ENCODE results near the gene LYZL2. TPM values are rescaled to one million over a fixed set of nuclear protein-coding genes. Genes with fewer than 3 reads are reported as not detected.

The LYZL2 gene
- total and polyA plus RNA-seq, 9 of the 15 experiments (the other 6 are each of a cell fraction or from before 2014, with no cell fraction given), result not detected

DNA sequence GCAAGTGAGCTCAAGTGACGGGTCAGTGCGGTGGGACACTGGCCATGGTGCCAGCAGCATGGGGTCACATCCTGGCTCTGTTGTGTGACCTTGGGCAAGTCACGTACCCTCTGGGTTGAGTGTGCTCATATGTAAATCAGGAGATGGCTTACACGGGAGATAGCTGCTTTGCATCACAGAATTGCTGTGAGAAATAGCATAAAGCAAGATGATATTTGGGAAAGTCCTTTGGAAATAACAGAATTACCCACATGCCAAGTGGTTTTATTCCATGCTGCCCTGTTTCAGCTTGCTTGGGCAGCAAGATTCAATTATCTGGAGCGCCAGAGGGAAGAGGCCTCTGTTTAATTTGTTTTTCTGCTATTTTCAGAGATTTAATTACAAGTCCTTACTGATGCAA is 48.9 kb downstream of the LYZL2 start:
- BruUV-seq (replicated peaks), result no TSS peak
- intact Hi-C loops (cut with micrococcal nuclease), result no loop called here
- TF ChIP-seq, protein P1, sequence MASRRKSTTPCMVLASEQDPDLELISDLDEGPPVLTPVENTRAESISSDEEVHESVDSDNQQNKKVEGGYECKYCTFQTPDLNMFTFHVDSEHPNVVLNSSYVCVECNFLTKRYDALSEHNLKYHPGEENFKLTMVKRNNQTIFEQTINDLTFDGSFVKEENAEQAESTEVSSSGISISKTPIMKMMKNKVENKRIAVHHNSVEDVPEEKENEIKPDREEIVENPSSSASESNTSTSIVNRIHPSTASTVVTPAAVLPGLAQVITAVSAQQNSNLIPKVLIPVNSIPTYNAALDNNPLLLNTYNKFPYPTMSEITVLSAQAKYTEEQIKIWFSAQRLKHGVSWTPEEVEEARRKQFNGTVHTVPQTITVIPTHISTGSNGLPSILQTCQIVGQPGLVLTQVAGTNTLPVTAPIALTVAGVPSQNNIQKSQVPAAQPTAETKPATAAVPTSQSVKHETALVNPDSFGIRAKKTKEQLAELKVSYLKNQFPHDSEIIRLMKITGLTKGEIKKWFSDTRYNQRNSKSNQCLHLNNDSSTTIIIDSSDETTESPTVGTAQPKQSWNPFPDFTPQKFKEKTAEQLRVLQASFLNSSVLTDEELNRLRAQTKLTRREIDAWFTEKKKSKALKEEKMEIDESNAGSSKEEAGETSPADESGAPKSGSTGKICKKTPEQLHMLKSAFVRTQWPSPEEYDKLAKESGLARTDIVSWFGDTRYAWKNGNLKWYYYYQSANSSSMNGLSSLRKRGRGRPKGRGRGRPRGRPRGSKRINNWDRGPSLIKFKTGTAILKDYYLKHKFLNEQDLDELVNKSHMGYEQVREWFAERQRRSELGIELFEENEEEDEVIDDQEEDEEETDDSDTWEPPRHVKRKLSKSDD (conservative IDR thresholded peaks at IDR 0.05; ENCODE audit: low read length), result no peak
- TF ChIP-seq, protein P2, sequence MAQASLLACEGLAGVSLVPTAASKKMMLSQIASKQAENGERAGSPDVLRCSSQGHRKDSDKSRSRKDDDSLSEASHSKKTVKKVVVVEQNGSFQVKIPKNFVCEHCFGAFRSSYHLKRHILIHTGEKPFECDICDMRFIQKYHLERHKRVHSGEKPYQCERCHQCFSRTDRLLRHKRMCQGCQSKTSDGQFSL (CRISPR knock-in tag; IDR thresholded peaks at IDR 0.05), result no peak
- TF ChIP-seq, protein P2 (tag; IDR thresholded peaks at IDR 0.05), result no peak
- TF ChIP-seq, protein P3, sequence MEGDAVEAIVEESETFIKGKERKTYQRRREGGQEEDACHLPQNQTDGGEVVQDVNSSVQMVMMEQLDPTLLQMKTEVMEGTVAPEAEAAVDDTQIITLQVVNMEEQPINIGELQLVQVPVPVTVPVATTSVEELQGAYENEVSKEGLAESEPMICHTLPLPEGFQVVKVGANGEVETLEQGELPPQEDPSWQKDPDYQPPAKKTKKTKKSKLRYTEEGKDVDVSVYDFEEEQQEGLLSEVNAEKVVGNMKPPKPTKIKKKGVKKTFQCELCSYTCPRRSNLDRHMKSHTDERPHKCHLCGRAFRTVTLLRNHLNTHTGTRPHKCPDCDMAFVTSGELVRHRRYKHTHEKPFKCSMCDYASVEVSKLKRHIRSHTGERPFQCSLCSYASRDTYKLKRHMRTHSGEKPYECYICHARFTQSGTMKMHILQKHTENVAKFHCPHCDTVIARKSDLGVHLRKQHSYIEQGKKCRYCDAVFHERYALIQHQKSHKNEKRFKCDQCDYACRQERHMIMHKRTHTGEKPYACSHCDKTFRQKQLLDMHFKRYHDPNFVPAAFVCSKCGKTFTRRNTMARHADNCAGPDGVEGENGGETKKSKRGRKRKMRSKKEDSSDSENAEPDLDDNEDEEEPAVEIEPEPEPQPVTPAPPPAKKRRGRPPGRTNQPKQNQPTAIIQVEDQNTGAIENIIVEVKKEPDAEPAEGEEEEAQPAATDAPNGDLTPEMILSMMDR (IDR thresholded peaks at IDR 0.05 in 2 of 3, conservative IDR thresholded peaks at IDR 0.05 in 1 of 3; ENCODE audit: insufficient read depth in 2 of 3, low read depth in 1 of 3, low read length in 3 of 3), result no peak
- TF ChIP-seq POLR2A (conservative IDR thresholded peaks at IDR 0.05) (no peak), ZNF696 (CRISPR knock-in tag; conservative IDR thresholded peaks at IDR 0.05) (no peak), TBP (optimal IDR thresholded peaks at IDR 0.05; ENCODE audit: low read depth, low read length) (no peak), NFE2L1 (tag; IDR thresholded peaks at IDR 0.05; ENCODE audit: borderline replicate concordance, low read depth) (no peak), RBM34 (IDR thresholded peaks at IDR 0.05; ENCODE audit: borderline replicate concordance, insufficient read depth, low read length) (no peak), KHSRP (IDR thresholded peaks at IDR 0.05) (no peak), HNRNPK (IDR thresholded peaks at IDR 0.05; ENCODE audit: low read depth, low read length, poor library complexity, severe bottlenecking) (no peak), RCOR1 (IDR thresholded peaks at IDR 0.05; ENCODE audit: borderline replicate concordance in 1 of 2, low read depth in 2 of 2, low read length in 2 of 2) (no peak)
- TF ChIP-seq, protein P4, sequence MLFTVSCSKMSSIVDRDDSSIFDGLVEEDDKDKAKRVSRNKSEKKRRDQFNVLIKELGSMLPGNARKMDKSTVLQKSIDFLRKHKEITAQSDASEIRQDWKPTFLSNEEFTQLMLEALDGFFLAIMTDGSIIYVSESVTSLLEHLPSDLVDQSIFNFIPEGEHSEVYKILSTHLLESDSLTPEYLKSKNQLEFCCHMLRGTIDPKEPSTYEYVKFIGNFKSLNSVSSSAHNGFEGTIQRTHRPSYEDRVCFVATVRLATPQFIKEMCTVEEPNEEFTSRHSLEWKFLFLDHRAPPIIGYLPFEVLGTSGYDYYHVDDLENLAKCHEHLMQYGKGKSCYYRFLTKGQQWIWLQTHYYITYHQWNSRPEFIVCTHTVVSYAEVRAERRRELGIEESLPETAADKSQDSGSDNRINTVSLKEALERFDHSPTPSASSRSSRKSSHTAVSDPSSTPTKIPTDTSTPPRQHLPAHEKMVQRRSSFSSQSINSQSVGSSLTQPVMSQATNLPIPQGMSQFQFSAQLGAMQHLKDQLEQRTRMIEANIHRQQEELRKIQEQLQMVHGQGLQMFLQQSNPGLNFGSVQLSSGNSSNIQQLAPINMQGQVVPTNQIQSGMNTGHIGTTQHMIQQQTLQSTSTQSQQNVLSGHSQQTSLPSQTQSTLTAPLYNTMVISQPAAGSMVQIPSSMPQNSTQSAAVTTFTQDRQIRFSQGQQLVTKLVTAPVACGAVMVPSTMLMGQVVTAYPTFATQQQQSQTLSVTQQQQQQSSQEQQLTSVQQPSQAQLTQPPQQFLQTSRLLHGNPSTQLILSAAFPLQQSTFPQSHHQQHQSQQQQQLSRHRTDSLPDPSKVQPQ (CRISPR knock-in tag; IDR thresholded peaks at IDR 0.05; ENCODE audit: borderline replicate concordance), result no peak
- TF ChIP-seq, protein P5, sequence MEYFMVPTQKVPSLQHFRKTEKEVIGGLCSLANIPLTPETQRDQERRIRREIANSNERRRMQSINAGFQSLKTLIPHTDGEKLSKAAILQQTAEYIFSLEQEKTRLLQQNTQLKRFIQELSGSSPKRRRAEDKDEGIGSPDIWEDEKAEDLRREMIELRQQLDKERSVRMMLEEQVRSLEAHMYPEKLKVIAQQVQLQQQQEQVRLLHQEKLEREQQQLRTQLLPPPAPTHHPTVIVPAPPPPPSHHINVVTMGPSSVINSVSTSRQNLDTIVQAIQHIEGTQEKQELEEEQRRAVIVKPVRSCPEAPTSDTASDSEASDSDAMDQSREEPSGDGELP (CRISPR knock-in tag; IDR thresholded peaks at IDR 0.05; ENCODE audit: borderline replicate concordance), result no peak
- Histone ChIP-seq H3K9me3 (replicated peaks; ENCODE audit: control insufficient read depth, insufficient read depth, low read depth, low read length) (no peaks in the 10 kb centered on the region), H3K4me1 (replicated peaks in 1 of 2; ENCODE audit: control insufficient read depth in 2 of 2, insufficient read depth in 2 of 2, low read length in 2 of 2) (peaks cover 4 to 7% of the 10 kb centered on the region in 2 experiments; a peak in 3 of 5 replicates), H3K27ac (ENCODE audit: extremely low read depth, low read depth, low read length) (no peak overlapping the region), H3K27me3 (ENCODE audit: control insufficient read depth in 2 of 2, insufficient read depth in 2 of 2, low read length in 2 of 2) (no peaks in the 10 kb centered on the region), H3K4me2 (ENCODE audit: insufficient read depth, low read length) (no peak overlapping the region), H3K79me2 (ENCODE audit: control insufficient read depth, insufficient read depth, low read length) (no peaks in the 10 kb centered on the region), H3K4me3 (no peak overlapping the region), H4K20me1 (replicated peaks; ENCODE audit: control insufficient read depth, insufficient read depth, low read length) (no peaks in the 10 kb centered on the region), H2AFZ (ENCODE audit: low read depth, low read length) (no peak overlapping the region), H3K36me3 (ENCODE audit: control insufficient read depth, insufficient read depth, low read length) (no peaks in the 10 kb centered on the region), H3K9me1 (ENCODE audit: control insufficient read depth, insufficient read depth, low read length) (no peaks in the 10 kb centered on the region), H3K9ac (ENCODE audit: insufficient read depth in 1 of 2, low read depth in 2 of 2, low read length in 2 of 2) (no peak overlapping the region)
- FAIRE-seq, result no peak
- POLR2A ChIA-PET, result no interaction called here
- in situ Hi-C loops (cut with MboI), result loop anchor here (5.0 kb wide), 1 partner anchor 188 kb away; no protein-coding TSS in a partner anchor
- no peak for DNase-seq (ENCODE audit: extremely low read depth in 1 of 4, low spot score in 3 of 4)
- CTCF ChIA-PET (ENCODE audit: low intra/inter-chr PET ratio), result no interaction called here
- ATAC-seq, result no peak
- WGBS (ENCODE audit: insufficient coverage, low coverage, missing lambda C conversion rate), result 64% methylated on average over 5 of the region's 5 CpGs
